ENCODE data around the gene SYCE1L.
"Not testable (repeated sequence)": the region's sequence is repeated elsewhere in the genome, so short reads cannot be mapped to it uniquely, and the experiment has no call there.

SYCE1L gene

GRCh38 chr16:77199211-77199610 is at the start of gene SYCE1L:
Gene SYCE1L (plus strand): TSS chr16:77199408. CDS start chr16:77199452, 44 bp downstream.
- no peak for FAIRE-seq

- FAIRE-seq, result no peak
These were observed 41.7 kb upstream of the SYCE1L start for GRCh38 chr16:77157346-77158058.

GRCh38 chr16:77158293-77158692 is 40.9 kb upstream of the SYCE1L start:
- FAIRE-seq, result no peak

- no peak for FAIRE-seq
These were observed 34.2 kb upstream of the SYCE1L start for GRCh38 chr16:77165006-77165405.

- not testable (repeated sequence) for FAIRE-seq
These were observed 33.5 kb upstream of the SYCE1L start for GRCh38 chr16:77165536-77166236.

GRCh38 chr16:77166726-77167125 is 32.5 kb upstream of the SYCE1L start:
- no peak for FAIRE-seq

GRCh38 chr16:77168901-77169300 is 30.3 kb upstream of the SYCE1L start:
- no peak for FAIRE-seq

GRCh38 chr16:77169650-77170236 is 29.5 kb upstream of the SYCE1L start:
- FAIRE-seq, result no peak

GRCh38 chr16:77170805-77171204 is 28.4 kb upstream of the SYCE1L start:
- no peak for FAIRE-seq

GRCh38 chr16:77171745-77172635 is 27.2 kb upstream of the SYCE1L start:
- FAIRE-seq, result no peak

GRCh38 chr16:77172951-77173350 is 26.3 kb upstream of the SYCE1L start:
- FAIRE-seq, result no peak

- FAIRE-seq, result no peak
These were observed 16.1 kb upstream of the SYCE1L start for GRCh38 chr16:77183137-77183536.

- FAIRE-seq, result peak; percentile 31
These were observed 12.9 kb upstream of the SYCE1L start for GRCh38 chr16:77186298-77186697.

- FAIRE-seq, result no peak
These were observed 9.1 kb upstream of the SYCE1L start for GRCh38 chr16:77190190-77190477.

- peak; percentile 95 for FAIRE-seq
These were observed 8.5 kb upstream of the SYCE1L start, which contains the start of gene MON1B for GRCh38 chr16:77190478-77191258. Gene MON1B (plus strand): TSS chr16:77191190. CDS start chr16:77191486, 296 bp downstream.

- FAIRE-seq, result no peak
These were observed 7.8 kb upstream of the SYCE1L start for GRCh38 chr16:77191259-77191969.

- FAIRE-seq, result no peak
These were observed 5.8 kb upstream of the SYCE1L start for GRCh38 chr16:77193377-77193776.

- FAIRE-seq, result no peak
These were observed 4.6 kb upstream of the SYCE1L start for GRCh38 chr16:77194295-77195231.

- no peak for FAIRE-seq
These were observed 3.8 kb upstream of the SYCE1L start for GRCh38 chr16:77195411-77195810.

GRCh38 chr16:77197747-77198146 is 1.5 kb upstream of the SYCE1L start:
- no peak for FAIRE-seq

Data from colon (tissue), 2 donors.